Endometrial microvascular endothelial cells (primary cell): ENCODE measurements around the gene CDK19. TPM values are rescaled to one million over a fixed set of nuclear protein-coding genes. Genes with fewer than 3 reads are reported as not detected.
"Not testable (repeated sequence)": the region's sequence is repeated elsewhere in the genome, so short reads cannot be mapped to it uniquely, and the experiment has no call there.

Source experiments
- in situ Hi-C: cut with HindIII; loops from 2 replicates; pipeline ENCODE4 v1.10.0; 2017; ENCODE audit warnings: low sequenced_read_pairs, low pct_unique_long_range_greater_than_20kb; ENCODE audit errors: inconsistent ontology term
- total RNA-seq: library from RNA; depleted of rRNA; stranded (reverse); fragments of >200 nt; gene quantifications from one replicate; pipeline ENCODE4 v1.2.3, GENCODE V29; 2015; ENCODE audit errors: inconsistent ontology term

The CDK19 gene
- total RNA-seq, 1 donor from 2014 or later = 7.1 TPM

DNA sequence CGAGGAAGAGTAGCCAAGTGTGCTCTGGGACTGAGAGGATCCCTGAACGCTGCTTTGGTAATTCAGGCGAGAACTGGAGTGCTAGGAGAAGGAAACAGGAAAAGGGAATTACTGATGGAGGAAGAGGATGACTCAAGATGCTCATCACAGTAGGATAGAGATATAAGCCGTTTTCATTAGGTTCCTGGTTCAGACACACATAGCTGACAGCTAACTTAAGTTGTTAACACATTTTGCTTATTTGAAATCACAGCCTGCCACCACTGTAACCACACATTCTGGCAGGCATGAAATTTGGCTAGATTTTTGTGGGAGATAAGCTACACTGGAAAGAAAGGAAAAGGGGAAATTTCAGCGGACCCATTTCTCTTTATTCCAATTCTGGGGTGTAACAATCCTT, 200.7 kb downstream of the CDK19 start:
- in situ Hi-C loops = no loop called here

- in situ Hi-C loops = no loop called here
Observed at GRCh38 chr6:110614106-110614505, 201.2 kb downstream of the CDK19 start.

DNA sequence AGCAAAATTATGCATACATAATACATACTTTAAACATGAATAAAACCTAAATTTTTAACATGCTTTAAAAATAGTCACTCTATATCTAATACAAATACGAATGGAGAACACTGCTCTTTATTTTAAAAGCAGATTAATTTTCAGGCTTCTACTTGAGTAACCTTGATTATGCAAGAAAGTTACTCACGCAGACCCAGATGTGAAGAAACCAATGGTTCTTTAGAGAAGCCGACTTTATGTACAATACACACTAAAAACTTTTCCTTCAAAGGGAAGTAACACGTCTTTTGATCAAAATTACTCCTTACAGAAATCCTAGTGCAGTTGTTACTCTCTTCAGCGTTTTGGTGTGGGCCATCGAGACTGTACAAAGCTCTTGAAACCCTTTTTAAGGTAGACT, 201.9 kb downstream of the CDK19 start:
- in situ Hi-C loops = no loop called here

GRCh38 chr6:110612298-110612697, 203.0 kb downstream of the CDK19 start:
- in situ Hi-C loops = no loop called here

DNA sequence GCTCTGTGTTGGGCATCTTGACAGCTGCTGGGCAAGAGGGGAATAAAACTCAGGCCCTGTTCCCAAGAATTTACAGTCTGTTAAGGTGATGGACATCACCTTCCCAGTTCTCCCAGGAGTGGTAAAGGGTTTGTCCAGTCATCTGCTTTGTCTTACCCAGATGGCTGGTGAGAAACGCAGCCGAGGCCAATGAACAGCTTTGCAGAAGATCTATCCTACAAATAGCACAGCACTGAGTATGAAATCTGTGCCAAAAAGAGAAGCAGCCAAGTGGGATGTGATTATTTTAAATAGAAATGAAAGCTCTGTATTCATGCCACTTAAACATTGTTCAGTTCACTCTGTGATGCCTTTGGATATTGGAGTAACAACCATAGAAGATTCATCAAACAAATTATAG, 206.2 kb downstream of the CDK19 start:
- in situ Hi-C loops = no loop called here

DNA sequence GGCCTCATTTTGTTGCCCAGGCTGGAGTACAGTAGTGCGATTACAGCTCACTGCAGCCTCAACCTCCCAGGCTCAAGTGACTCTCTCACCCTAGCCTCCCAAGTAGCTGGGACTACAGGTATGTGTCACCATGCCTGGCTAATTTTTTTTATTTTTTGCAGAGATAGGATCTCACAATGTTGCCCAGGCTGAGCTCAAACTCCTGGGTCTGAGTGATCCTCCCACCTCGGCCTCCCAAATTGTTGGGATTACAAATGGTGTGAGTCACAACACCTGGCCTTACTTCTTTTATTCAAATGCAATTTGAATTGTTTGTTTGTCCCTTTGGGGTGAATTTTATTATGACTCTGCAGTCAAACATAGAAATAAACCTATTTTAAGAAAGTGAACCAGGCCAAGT, 207.1 kb downstream of the CDK19 start:
- in situ Hi-C loops = no loop called here

GRCh38 chr6:110606151-110606550, 209.1 kb downstream of the CDK19 start:
- in situ Hi-C loops = no loop called here

DNA sequence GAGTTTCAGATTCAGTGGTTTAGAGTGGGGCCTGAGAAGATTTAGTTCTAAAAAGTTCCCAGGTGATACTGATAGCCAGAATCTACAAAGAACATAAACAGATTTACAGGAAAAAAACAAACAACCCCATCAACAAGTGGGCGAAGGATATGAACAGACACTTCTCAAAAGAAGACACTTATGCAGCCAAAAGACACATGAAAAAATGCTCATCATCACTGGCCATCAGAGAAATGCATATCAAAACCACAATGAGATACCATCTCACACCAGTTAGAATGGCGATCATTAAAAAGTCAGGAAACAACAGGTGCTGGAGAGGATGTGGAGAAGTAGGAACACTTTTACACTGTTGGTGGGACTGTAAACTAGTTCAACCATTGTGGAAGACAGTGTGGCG, 214.6 kb downstream of the CDK19 start:
- in situ Hi-C loops = not testable (repeated sequence)

GRCh38 chr6:110597761-110598160, 217.5 kb downstream of the CDK19 start:
- in situ Hi-C loops = no loop called here

- in situ Hi-C loops = no loop called here
Observed at GRCh38 chr6:110596354-110596753, 218.9 kb downstream of the CDK19 start.

DNA sequence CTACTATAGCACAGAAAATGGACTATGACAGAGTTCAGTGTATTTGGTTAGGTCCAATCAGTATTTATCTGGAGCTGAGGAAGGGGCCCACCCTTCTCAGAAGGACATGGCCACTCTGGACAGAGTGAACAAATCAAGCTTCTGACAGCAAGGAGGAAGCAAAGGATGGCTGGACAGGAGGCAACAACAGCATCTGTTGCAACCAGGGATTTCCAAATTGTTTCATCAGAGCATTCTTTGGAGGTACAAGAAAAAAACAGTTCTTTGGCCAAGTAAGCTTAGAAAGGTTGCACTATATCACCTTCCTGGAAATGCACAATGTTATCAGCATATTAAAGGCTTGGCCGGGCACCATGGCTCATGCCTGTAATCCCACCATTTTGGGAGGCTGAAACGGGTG, 220.2 kb downstream of the CDK19 start:
- in situ Hi-C loops = no loop called here

DNA sequence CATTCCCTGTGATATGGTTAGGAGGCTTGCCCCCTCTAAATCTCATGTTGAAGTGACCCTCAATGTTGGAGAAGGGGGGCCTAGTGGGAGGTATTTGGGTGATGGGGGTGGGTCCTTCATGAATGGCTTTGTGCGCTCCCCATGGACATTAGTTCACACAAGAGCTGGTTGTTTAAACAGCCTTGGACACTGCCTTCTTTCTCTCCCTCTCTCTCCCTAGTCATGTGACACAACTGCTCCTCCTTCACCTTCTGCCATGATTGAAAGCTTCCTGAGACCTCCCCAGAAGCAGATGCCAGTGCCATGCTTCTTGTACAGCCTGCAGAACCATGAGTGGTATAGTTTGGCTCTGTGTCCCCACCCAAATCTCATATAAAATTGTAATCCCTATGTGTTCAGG, 221.6 kb downstream of the CDK19 start:
- in situ Hi-C loops = no loop called here

DNA sequence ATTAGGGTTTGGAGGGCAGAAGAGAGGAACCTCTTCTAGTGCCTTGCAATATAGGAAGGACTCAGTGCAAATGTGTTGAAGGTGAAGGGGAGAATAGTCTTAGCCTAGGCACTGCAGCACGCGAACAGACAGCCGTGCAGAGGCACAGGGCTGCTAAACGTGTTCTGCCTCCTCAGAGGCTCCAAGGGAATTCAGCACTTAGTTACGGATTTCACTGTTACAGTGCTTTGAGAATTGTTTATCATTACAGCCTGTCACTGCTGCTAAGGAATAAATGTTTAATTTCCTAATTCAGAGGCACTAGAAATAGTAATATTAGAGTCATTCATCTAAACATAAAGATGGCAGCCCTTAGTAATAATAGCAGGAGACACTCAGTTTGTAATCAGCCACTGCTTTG, 222.5 kb downstream of the CDK19 start:
- in situ Hi-C loops = no loop called here

DNA sequence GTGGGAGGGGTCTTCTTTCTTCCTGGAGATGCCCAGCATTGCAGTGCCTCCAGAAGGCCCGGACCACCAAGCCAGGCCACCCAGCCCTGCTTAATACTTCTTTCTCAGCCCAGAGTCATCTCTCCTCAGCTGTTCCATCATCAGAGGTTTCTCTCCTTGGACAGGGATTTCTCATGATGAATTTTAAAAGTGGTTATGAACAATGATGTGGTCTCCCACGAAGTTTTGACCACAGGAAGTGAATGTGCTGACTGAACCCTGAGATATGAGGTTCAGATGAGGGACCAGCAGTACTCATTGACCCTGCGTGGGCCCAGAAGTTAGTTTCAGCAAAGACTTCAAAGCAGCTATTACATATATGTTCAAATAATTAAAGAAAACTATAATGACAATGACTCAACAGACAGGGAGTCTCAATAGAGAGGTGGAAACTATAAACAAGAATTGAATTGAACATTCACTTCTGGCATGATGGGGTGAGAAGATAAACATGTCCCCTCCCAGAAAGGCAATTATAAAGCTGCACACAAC, 224.4 kb downstream of the CDK19 start:
- in situ Hi-C loops = no loop called here

GRCh38 chr6:110589865-110590513, 225.3 kb downstream of the CDK19 start:
- in situ Hi-C loops = no loop called here

DNA sequence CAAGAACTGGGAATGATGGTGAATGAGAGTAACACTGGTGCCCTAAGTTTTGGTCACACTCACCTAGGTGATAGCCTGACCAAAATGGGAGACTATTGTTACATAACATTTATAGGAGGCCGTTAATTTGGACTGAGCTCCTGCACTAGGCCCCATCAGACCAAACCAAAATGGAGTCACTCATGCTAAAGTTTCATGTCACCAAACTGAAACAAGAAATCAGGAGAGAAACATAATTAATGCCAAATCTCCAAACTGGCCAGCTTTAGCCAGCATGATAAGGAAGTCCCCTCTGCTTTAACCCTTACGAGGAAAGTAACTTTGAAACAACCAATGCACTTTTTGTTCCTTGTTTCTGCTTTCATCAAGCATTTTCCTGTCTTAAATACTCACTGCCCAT, 227.9 kb downstream of the CDK19 start:
- in situ Hi-C loops = no loop called here

DNA sequence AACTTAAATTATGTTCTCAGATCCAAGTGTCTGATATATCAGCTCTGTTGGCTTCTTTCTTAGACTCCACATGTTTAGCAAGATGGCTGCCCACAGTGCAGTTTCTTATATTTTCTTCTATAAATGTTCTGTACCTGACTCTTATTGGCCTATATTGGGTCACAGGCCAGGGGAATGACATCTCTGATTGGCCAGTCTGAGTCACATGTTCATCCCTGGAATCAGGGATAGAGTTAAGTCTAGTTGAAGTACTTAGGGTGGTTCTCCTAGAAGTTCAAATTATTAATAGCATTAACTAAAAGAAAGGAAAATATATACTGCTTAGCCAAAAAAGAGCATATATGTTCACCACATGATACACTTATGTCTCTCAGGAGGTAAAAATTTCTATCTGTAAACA, 233.6 kb downstream of the CDK19 start:
- in situ Hi-C loops = no loop called here

GRCh38 chr6:110577596-110578167, 237.6 kb downstream of the CDK19 start:
- in situ Hi-C loops = not testable (repeated sequence)

DNA sequence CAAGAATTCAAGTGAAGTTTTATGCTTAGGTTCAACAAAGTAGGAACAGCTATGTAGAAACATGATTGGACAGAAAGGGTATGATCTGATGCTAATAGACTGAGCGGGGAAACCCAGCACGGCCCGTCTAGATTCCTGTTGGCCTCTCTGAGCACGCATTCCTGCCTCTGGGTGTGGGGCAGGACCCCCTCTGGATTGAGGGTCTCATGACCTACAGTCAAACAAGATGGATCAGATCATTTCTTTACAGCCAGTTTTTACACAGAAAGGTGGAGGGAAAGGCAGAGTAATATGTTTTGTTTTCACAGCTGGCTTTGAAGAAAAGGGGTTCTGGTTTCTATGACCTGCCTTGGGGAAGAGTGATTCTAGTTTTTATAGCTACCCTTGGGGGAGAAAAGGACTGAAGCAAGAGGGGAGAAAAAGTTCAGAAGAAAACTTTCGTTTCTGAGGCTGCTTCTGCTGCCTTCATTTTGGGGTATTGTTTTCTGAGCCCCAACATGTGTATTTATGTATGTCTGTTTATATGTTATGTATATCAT, 239.3 kb downstream of the CDK19 start:
- in situ Hi-C loops = no loop called here

- in situ Hi-C loops = no loop called here
Observed at GRCh38 chr6:110574817-110575216, 240.5 kb downstream of the CDK19 start.
